ENCODE results near the gene HSD17B13. TPM values are rescaled to one million over a fixed set of nuclear protein-coding genes. Genes with fewer than 3 reads are reported as not detected.

The HSD17B13 gene
- total and polyA plus RNA-seq, 2 of the 4 experiments (the other 2 are of a cell fraction), result not detected

GRCh38 chr4:87366521-87367162, 44.0 kb upstream of the HSD17B13 start:
- H2BK5ac ChIP-seq (ENCODE audit: low read depth, low read length, poor library complexity, severe bottlenecking), result no peak overlapping the region
- no peak overlapping the region for H4K91ac ChIP-seq (ENCODE audit: insufficient read depth, low read depth, low read length)
- H3K9me3 ChIP-seq (ENCODE audit: control insufficient read depth, insufficient read depth, low read length), result no peaks in the 10 kb centered on the region
- H3K36me3 ChIP-seq (ENCODE audit: control insufficient read depth, insufficient read depth, low read length), result peaks cover 14% of the 10 kb centered on the region
- H2AFZ ChIP-seq (replicated peaks; ENCODE audit: low read length, poor library complexity), result no peak overlapping the region
- no peak overlapping the region for H3K23ac ChIP-seq (ENCODE audit: low read depth, low read length)
- H2BK20ac ChIP-seq (ENCODE audit: low read depth, low read length), result no peak overlapping the region
- H3K14ac ChIP-seq (replicated peaks; ENCODE audit: low read depth, low read length), result no peak overlapping the region
- ATAC-seq (ENCODE audit: low read depth), result no peak
- BruUV-seq (replicated peaks), result no TSS peak
- no peak overlapping the region for H2AK5ac ChIP-seq (ENCODE audit: low read depth, low read length)
- CTCF ChIA-PET, result no interaction called here
- no peak overlapping the region for H4K5ac ChIP-seq (ENCODE audit: low read depth, low read length)
- no peak overlapping the region for H3K4me2 ChIP-seq (ENCODE audit: low read depth, low read length)
- no peak overlapping the region for H4K8ac ChIP-seq (ENCODE audit: low read depth in 2 of 2, low read length in 2 of 2)
- no peaks in the 10 kb centered on the region for H4K20me1 ChIP-seq (ENCODE audit: insufficient read depth, low read length)
- H3K9ac ChIP-seq (ENCODE audit: low read depth, low read length), result no peak overlapping the region
- no peaks in the 10 kb centered on the region for H3K79me1 ChIP-seq (ENCODE audit: low read depth in 1 of 2, low read length in 2 of 2)
- no peaks in the 10 kb centered on the region for H3K4me1 ChIP-seq (ENCODE audit: control insufficient read depth, insufficient read depth, low read length)
- H2BK15ac ChIP-seq (ENCODE audit: low read depth, low read length), result no peak overlapping the region
- POLR2A ChIA-PET (ENCODE audit: unreplicated experiment), result no interaction called here
- no CpG with 5 or more reads among the region's 2 CpGs for WGBS, 2 experiments (ENCODE audit: extremely low coverage in 2 of 2, insufficient read length in 1 of 2)
- H2AK9ac ChIP-seq (replicated peaks; ENCODE audit: low read depth, low read length, poor library complexity), result no peak overlapping the region
- dilution Hi-C loops (cut with HindIII; ENCODE audit: low sequenced_read_pairs, unreplicated experiment) (no loop called here), in situ Hi-C loops (cut with MboI; ENCODE audit: low sequenced_read_pairs) (no loop called here), intact Hi-C loops (cut with micrococcal nuclease) (no loop called here)
- DNase-seq, result no peak
- H3K56ac ChIP-seq (ENCODE audit: extremely low read depth, insufficient read depth, low read length), result no peak overlapping the region
- H3K4ac ChIP-seq (ENCODE audit: low read depth, low read length), result no peak overlapping the region
- H3K18ac ChIP-seq (ENCODE audit: low read depth, low read length), result no peak overlapping the region
- no peak overlapping the region for H3K4me3 ChIP-seq (ENCODE audit: insufficient read depth, low read depth, low read length)
- H3K27ac ChIP-seq (ENCODE audit: insufficient read depth, low read length), result no peak overlapping the region
- no peak overlapping the region for H2BK120ac ChIP-seq (ENCODE audit: low read depth, low read length)
- no peaks in the 10 kb centered on the region for H3K9me1 ChIP-seq (ENCODE audit: insufficient read depth, low read length)
- H3K27me3 ChIP-seq (ENCODE audit: control insufficient read depth, insufficient read depth, low read length), result no peaks in the 10 kb centered on the region
- TF ChIP-seq RAD21 (IDR thresholded peaks at IDR 0.05; ENCODE audit: low read length), result no peak
- no peak for TF ChIP-seq RFX5 (IDR thresholded peaks at IDR 0.05; ENCODE audit: low read depth, low read length)
- TF ChIP-seq CTCF (conservative IDR thresholded peaks at IDR 0.05; ENCODE audit: low read depth, low read length), result no peak
- 0 out of 2 replicates have a peak, but pooled peaks have one; percentile 15 for TF ChIP-seq MAFK (IDR thresholded peaks at IDR 0.05; ENCODE audit: low read depth, low read length)
- TF ChIP-seq NFE2L2 (IDR thresholded peaks at IDR 0.05; ENCODE audit: low read depth, low read length), result no peak
- no peak for TF ChIP-seq USF2 (IDR thresholded peaks at IDR 0.05; ENCODE audit: low read depth, low read length)

Data from IMR-90 (cell line).